ENCODE measurements around the gene AUNIP. TPM values are rescaled to one million over a fixed set of nuclear protein-coding genes. Genes with fewer than 3 reads are reported as not detected.

AUNIP gene
- total RNA-seq, 5 donors from 2014 or later (not counting 1 experiment from before 2014, with no cell fraction given): 0.20 to 0.35 TPM; not detected in 3

GRCh38 chr1:25854554-25854953 is 4.7 kb downstream of the AUNIP start:
- H3K36me3 ChIP-seq (ENCODE audit: control insufficient read depth in 2 of 2, extremely low read depth in 1 of 2, insufficient read depth in 1 of 2, low read length in 1 of 2): no peaks in the 10 kb centered on the region
- ChIA-PET CTCF (interaction anchor here in 1 of 2 donors (0.7 kb wide), 1 partner anchor 152 kb away, joined by 4 read pairs; no protein-coding TSS in a partner anchor), POLR2A (no interaction called here)
- H3K4me3 Mint-ChIP-seq: no peak overlapping the region
- H3K4me1 ChIP-seq (ENCODE audit: control insufficient read depth in 1 of 2, extremely low read depth in 1 of 2, insufficient read depth in 2 of 2, low read length in 2 of 2): peaks cover under 1 to 9% of the 10 kb centered on the region in 2 experiments
- no peak overlapping the region for H3K4me3 ChIP-seq (ENCODE audit: control insufficient read depth in 1 of 2, extremely low read depth in 1 of 2, low read length in 1 of 2)
- H3K27ac ChIP-seq (ENCODE audit: low read length): no peak overlapping the region
- H3K9me3 ChIP-seq: no peaks in the 10 kb centered on the region
- no peak for ATAC-seq (replicated peaks in 1 of 4)
- no peaks in the 10 kb centered on the region for H3K27me3 Mint-ChIP-seq
- peaks cover 8 to 11% (median 11%) of the 10 kb centered on the region in 3 donors for H3K4me1 Mint-ChIP-seq
- no peak for DNase-seq
- no peak overlapping the region for H3K27ac Mint-ChIP-seq
- WGBS (ENCODE audit: insufficient coverage): no CpG with 5 or more reads among the region's 2 CpGs
- H3K9me3 Mint-ChIP-seq: no peaks in the 10 kb centered on the region
- H3K27me3 ChIP-seq (replicated peaks in 1 of 2; ENCODE audit: control insufficient read depth in 2 of 2, extremely low read depth in 1 of 2, insufficient read depth in 2 of 2, low read length in 1 of 2): peaks cover 0 to 5% of the 10 kb centered on the region in 2 experiments
- no peaks in the 10 kb centered on the region for H3K36me3 Mint-ChIP-seq

- no peak for ATAC-seq (replicated peaks in 1 of 4)
- ChIA-PET POLR2A (no interaction called here), CTCF (interaction anchor here in 1 of 2 donors (0.5 to 0.7 kb wide), 2 partner anchors 69 to 349 kb away, joined by 3 read pairs; no protein-coding TSS in a partner anchor)
- no peak overlapping the region for H3K4me3 ChIP-seq (ENCODE audit: control insufficient read depth in 1 of 2, extremely low read depth in 1 of 2, low read length in 1 of 2)
- DNase-seq: no peak
- H3K9me3 ChIP-seq: no peaks in the 10 kb centered on the region
- H3K4me3 Mint-ChIP-seq: no peak overlapping the region
- H3K27me3 ChIP-seq (replicated peaks in 1 of 2; ENCODE audit: control insufficient read depth in 2 of 2, extremely low read depth in 1 of 2, insufficient read depth in 2 of 2, low read length in 1 of 2): no peaks in the 10 kb centered on the region
- no peaks in the 10 kb centered on the region for H3K4me1 ChIP-seq (ENCODE audit: control insufficient read depth in 1 of 2, extremely low read depth in 1 of 2, insufficient read depth in 2 of 2, low read length in 2 of 2)
- H3K36me3 Mint-ChIP-seq: no peaks in the 10 kb centered on the region
- no peak overlapping the region for H3K27ac ChIP-seq (ENCODE audit: low read length)
- no peaks in the 10 kb centered on the region for H3K36me3 ChIP-seq (ENCODE audit: control insufficient read depth in 2 of 2, extremely low read depth in 1 of 2, insufficient read depth in 1 of 2, low read length in 1 of 2)
- no peaks in the 10 kb centered on the region for H3K4me1 Mint-ChIP-seq
- no peak overlapping the region for H3K27ac Mint-ChIP-seq
- H3K9me3 Mint-ChIP-seq: no peaks in the 10 kb centered on the region
- WGBS (ENCODE audit: insufficient coverage): 88% methylated on average over 1 of the region's 1 CpG
- no peaks in the 10 kb centered on the region for H3K27me3 Mint-ChIP-seq
These were observed 10.7 kb downstream of the AUNIP start for GRCh38 chr1:25848531-25848930.

- H3K27me3 ChIP-seq (replicated peaks in 1 of 2; ENCODE audit: control insufficient read depth in 2 of 2, extremely low read depth in 1 of 2, insufficient read depth in 2 of 2, low read length in 1 of 2): no peaks in the 10 kb centered on the region
- no peak overlapping the region for H3K4me3 Mint-ChIP-seq
- H3K27ac ChIP-seq (ENCODE audit: low read length): no peak overlapping the region
- H3K27ac Mint-ChIP-seq: no peak overlapping the region
- no peaks in the 10 kb centered on the region for H3K36me3 ChIP-seq (ENCODE audit: control insufficient read depth in 2 of 2, extremely low read depth in 1 of 2, insufficient read depth in 1 of 2, low read length in 1 of 2)
- no peak for ATAC-seq (replicated peaks in 1 of 4)
- H3K4me3 ChIP-seq (ENCODE audit: control insufficient read depth in 1 of 2, extremely low read depth in 1 of 2, low read length in 1 of 2): no peak overlapping the region
- H3K27me3 Mint-ChIP-seq: no peaks in the 10 kb centered on the region
- 93% methylated on average over 2 of the region's 4 CpGs for WGBS (ENCODE audit: insufficient coverage)
- CTCF ChIA-PET: interaction anchor here in 1 of 2 donors (0.5 kb wide), 1 partner anchor 70 kb away, joined by 3 read pairs; no protein-coding TSS in a partner anchor
- no peaks in the 10 kb centered on the region for H3K36me3 Mint-ChIP-seq
- H3K9me3 Mint-ChIP-seq: no peaks in the 10 kb centered on the region
- POLR2A ChIA-PET: no interaction called here
- no peaks in the 10 kb centered on the region for H3K4me1 Mint-ChIP-seq
- no peak for DNase-seq
- H3K4me1 ChIP-seq (ENCODE audit: control insufficient read depth in 1 of 2, extremely low read depth in 1 of 2, insufficient read depth in 2 of 2, low read length in 2 of 2): no peaks in the 10 kb centered on the region
- H3K9me3 ChIP-seq: no peaks in the 10 kb centered on the region
These were observed 11.3 kb downstream of the AUNIP start for GRCh38 chr1:25847929-25848328.

- no peak overlapping the region for H3K27ac Mint-ChIP-seq
- DNase-seq (no peak), ATAC-seq (replicated peaks in 1 of 4) (no peak)
- Histone ChIP-seq H3K4me3 (ENCODE audit: control insufficient read depth in 1 of 2, extremely low read depth in 1 of 2, low read length in 1 of 2) (no peak overlapping the region), H3K27ac (ENCODE audit: low read length) (no peak overlapping the region), H3K9me3 (no peaks in the 10 kb centered on the region), H3K27me3 (replicated peaks in 1 of 2; ENCODE audit: control insufficient read depth in 2 of 2, extremely low read depth in 1 of 2, insufficient read depth in 2 of 2, low read length in 1 of 2) (no peaks in the 10 kb centered on the region), H3K36me3 (ENCODE audit: control insufficient read depth in 2 of 2, extremely low read depth in 1 of 2, insufficient read depth in 1 of 2, low read length in 1 of 2) (no peaks in the 10 kb centered on the region), H3K4me1 (ENCODE audit: control insufficient read depth in 1 of 2, extremely low read depth in 1 of 2, insufficient read depth in 2 of 2, low read length in 2 of 2) (no peaks in the 10 kb centered on the region)
- POLR2A ChIA-PET: interaction anchor here in 1 of 2 donors (0.5 to 0.6 kb wide), 2 partner anchors 152 to 349 kb away, joined by 5 to 6 read pairs; partner anchors contain the start of gene PAFAH2
- CTCF ChIA-PET: interaction anchor here in 1 of 2 donors (1.1 kb wide), 1 partner anchor 9 kb away, joined by 3 read pairs; no protein-coding TSS in a partner anchor
- no peaks in the 10 kb centered on the region for H3K9me3 Mint-ChIP-seq
- no peaks in the 10 kb centered on the region for H3K27me3 Mint-ChIP-seq
- no peaks in the 10 kb centered on the region for H3K36me3 Mint-ChIP-seq
- H3K4me1 Mint-ChIP-seq: no peaks in the 10 kb centered on the region
- WGBS (ENCODE audit: insufficient coverage): 82% methylated on average over 3 of the region's 5 CpGs
- no peak overlapping the region for H3K4me3 Mint-ChIP-seq
These were observed 13.6 kb downstream of the AUNIP start for GRCh38 chr1:25845664-25846063.

- no peak for DNase-seq
- ATAC-seq (replicated peaks in 1 of 4): no peak
- H3K4me3 ChIP-seq (ENCODE audit: control insufficient read depth in 1 of 2, extremely low read depth in 1 of 2, low read length in 1 of 2): no peak overlapping the region
- no peak overlapping the region for H3K27ac Mint-ChIP-seq
- H3K9me3 Mint-ChIP-seq: peaks cover 2 to 8% (median 5%) of the 10 kb centered on the region in 3 donors
- H3K36me3 Mint-ChIP-seq: peaks cover 2% of the 10 kb centered on the region
- POLR2A ChIA-PET: interaction anchor here in 1 of 2 donors (0.5 kb wide), 1 partner anchor 154 kb away, joined by 10 read pairs; no protein-coding TSS in a partner anchor
- H3K4me1 ChIP-seq (ENCODE audit: control insufficient read depth in 1 of 2, extremely low read depth in 1 of 2, insufficient read depth in 2 of 2, low read length in 2 of 2): no peaks in the 10 kb centered on the region
- CTCF ChIA-PET: interaction anchor here in 1 of 2 donors (0.7 to 1.1 kb wide), 2 partner anchors 8 to 152 kb away, joined by 3 read pairs; no protein-coding TSS in a partner anchor
- no peaks in the 10 kb centered on the region for H3K9me3 ChIP-seq
- WGBS (ENCODE audit: insufficient coverage): 100% methylated on average over 1 of the region's 3 CpGs
- no peak overlapping the region for H3K4me3 Mint-ChIP-seq
- no peaks in the 10 kb centered on the region for H3K4me1 Mint-ChIP-seq
- H3K27me3 Mint-ChIP-seq: no peaks in the 10 kb centered on the region
- H3K27ac ChIP-seq (ENCODE audit: low read length): no peak overlapping the region
- no peaks in the 10 kb centered on the region for H3K36me3 ChIP-seq (ENCODE audit: control insufficient read depth in 2 of 2, extremely low read depth in 1 of 2, insufficient read depth in 1 of 2, low read length in 1 of 2)
- H3K27me3 ChIP-seq (replicated peaks in 1 of 2; ENCODE audit: control insufficient read depth in 2 of 2, extremely low read depth in 1 of 2, insufficient read depth in 2 of 2, low read length in 1 of 2): no peaks in the 10 kb centered on the region
These were observed 14.5 kb downstream of the AUNIP start for GRCh38 chr1:25844536-25845337.

- Histone ChIP-seq H3K4me3 (ENCODE audit: control insufficient read depth in 1 of 2, extremely low read depth in 1 of 2, low read length in 1 of 2) (no peak overlapping the region), H3K27ac (ENCODE audit: low read length) (no peak overlapping the region), H3K4me1 (ENCODE audit: control insufficient read depth in 1 of 2, extremely low read depth in 1 of 2, insufficient read depth in 2 of 2, low read length in 2 of 2) (no peaks in the 10 kb centered on the region), H3K27me3 (replicated peaks in 1 of 2; ENCODE audit: control insufficient read depth in 2 of 2, extremely low read depth in 1 of 2, insufficient read depth in 2 of 2, low read length in 1 of 2) (no peaks in the 10 kb centered on the region), H3K36me3 (ENCODE audit: control insufficient read depth in 2 of 2, extremely low read depth in 1 of 2, insufficient read depth in 1 of 2, low read length in 1 of 2) (no peaks in the 10 kb centered on the region), H3K9me3 (no peaks in the 10 kb centered on the region)
- CTCF ChIA-PET: interaction anchor here in 1 of 2 donors (0.6 kb wide), 2 partner anchors 10 to 200 kb away, joined by 3 to 4 read pairs; no protein-coding TSS in a partner anchor
- Mint-ChIP-seq H3K9me3 (peaks cover 2 to 8% (median 5%) of the 10 kb centered on the region in 3 donors), H3K27ac (no peak overlapping the region), H3K4me1 (no peaks in the 10 kb centered on the region), H3K36me3 (peaks cover 2% of the 10 kb centered on the region), H3K27me3 (no peaks in the 10 kb centered on the region), H3K4me3 (no peak overlapping the region)
- POLR2A ChIA-PET: no interaction called here
- no CpG with 5 or more reads among the region's 3 CpGs for WGBS (ENCODE audit: insufficient coverage)
- no peak for ATAC-seq (replicated peaks in 1 of 4)
- DNase-seq: no peak
These were observed 15.8 kb downstream of the AUNIP start for GRCh38 chr1:25843483-25843882.
